HEK293 (cell line): ENCODE measurements around the gene UROC1.

Experiments used
- CTCF ChIP-seq: fragments of 450-650 bp; formaldehyde crosslinking; IDR thresholded peaks from 2 replicates; pipeline ENCODE4 v1.5.1; 2016; ENCODE audit warnings: missing biosample characterization, missing genetic modification characterization
- KLF7 ChIP-seq: fragments of 450-650 bp; formaldehyde crosslinking; IDR thresholded peaks from 2 replicates; pipeline ENCODE4 v1.5.1; 2016; ENCODE audit warnings: missing biosample characterization, missing genetic modification characterization, borderline replicate concordance
- PRDM10 ChIP-seq: fragments of 450-650 bp; formaldehyde crosslinking; IDR thresholded peaks from 2 replicates; pipeline ENCODE4 v1.5.1; 2016; ENCODE audit warnings: missing biosample characterization, missing genetic modification characterization
- ZNF121 ChIP-seq: fragments of 450-650 bp; formaldehyde crosslinking; IDR thresholded peaks from 2 replicates; pipeline ENCODE4 v1.5.1; 2016; ENCODE audit warnings: missing biosample characterization, missing genetic modification characterization
- ZNF175 ChIP-seq: fragments of 450-650 bp; formaldehyde crosslinking; IDR thresholded peaks from 2 replicates; pipeline ENCODE4 v1.5.1; 2016; ENCODE audit warnings: missing biosample characterization, missing genetic modification characterization
- ZNF24 ChIP-seq: fragments of 450-650 bp; formaldehyde crosslinking; IDR thresholded peaks from 2 replicates; pipeline ENCODE4 v1.5.1; 2016; ENCODE audit warnings: missing biosample characterization, missing genetic modification characterization
- ZNF274 ChIP-seq, 2 experiments: fragments of 200-500 bp in 1 of 2; fragments of 450-650 bp in 1 of 2; sonication (Bioruptor generic) in 1 of 2; formaldehyde crosslinking in 1 of 2; IDR thresholded peaks; 2 replicates each; pipeline versions ENCODE4 v1.5.1 to v1.6.1; 2014 to 2016; ENCODE audit warnings: borderline replicate concordance in 1 of 2, inconsistent platforms in 1 of 2, low read length in 1 of 2, missing biosample characterization in 1 of 2, missing genetic modification characterization in 1 of 2
- ZNF280D ChIP-seq: fragments of 450-650 bp; formaldehyde crosslinking; IDR thresholded peaks from 2 replicates; pipeline ENCODE4 v1.5.1; 2016; ENCODE audit warnings: missing biosample characterization, missing genetic modification characterization
- ZNF292 ChIP-seq: fragments of 450-650 bp; formaldehyde crosslinking; IDR thresholded peaks from 2 replicates; pipeline ENCODE4 v1.5.1; 2016; ENCODE audit warnings: low read depth, missing biosample characterization, missing genetic modification characterization, borderline replicate concordance
- ZNF335 ChIP-seq: fragments of 450-650 bp; formaldehyde crosslinking; conservative IDR thresholded peaks from 2 replicates; pipeline ENCODE4 v1.5.1; 2016; ENCODE audit warnings: missing biosample characterization, missing genetic modification characterization
- ZNF580 ChIP-seq: fragments of 450-650 bp; formaldehyde crosslinking; IDR thresholded peaks from 2 replicates; pipeline ENCODE4 v1.5.1; 2016; ENCODE audit warnings: missing biosample characterization, missing genetic modification characterization
- ZNF654 ChIP-seq: fragments of 450-650 bp; formaldehyde crosslinking; IDR thresholded peaks from 2 replicates; pipeline ENCODE4 v1.5.1; 2016; ENCODE audit warnings: low read depth, missing biosample characterization, missing genetic modification characterization
- ZNF658 ChIP-seq: fragments of 450-650 bp; formaldehyde crosslinking; IDR thresholded peaks from 2 replicates; pipeline ENCODE4; 2016; ENCODE audit warnings: missing biosample characterization, missing genetic modification characterization
- ZSCAN4 ChIP-seq: fragments of 450-650 bp; formaldehyde crosslinking; IDR thresholded peaks from 2 replicates; pipeline ENCODE4 v1.5.1; 2017; ENCODE audit warnings: missing biosample characterization, missing genetic modification characterization

- TF ChIP-seq CTCF (tag by site-specific recombination) (no peak), ZNF280D (tag by site-specific recombination) (no peak), ZNF654 (tag by site-specific recombination) (no peak), ZNF24 (no peak), ZNF658 (tag by site-specific recombination) (no peak), ZNF292 (tag by site-specific recombination) (no peak), ZNF335 (no peak), ZNF121 (no peak), ZNF580 (tag by site-specific recombination) (no peak), PRDM10 (tag by site-specific recombination) (no peak), ZSCAN4 (tag by site-specific recombination) (no peak), KLF7 (no peak), ZNF274 (IDR thresholded peaks at IDR 0.05; ENCODE audit: low read length) (no peak), ZNF274 (tag by site-specific recombination; IDR thresholded peaks at IDR 0.05; ENCODE audit: borderline replicate concordance) (no peak), ZNF175 (no peak)
These were observed 24.5 kb downstream of the UROC1 start for GRCh38 chr3:126493051-126493450.
